KBM-7 (cell line): ENCODE measurements around the gene SLC7A10.
"Not testable (repeated sequence)": the region's sequence is repeated elsewhere in the genome, so short reads cannot be mapped to it uniquely, and the experiment has no call there.

ENCODE experiments used
- DNase-seq: peaks from one replicate; pipeline ENCODE4 v3.0.0-alpha.2; 2015
- in situ Hi-C: fragments of 300-500 bp; cut with MboI; formaldehyde crosslinking; loops from 2 replicates; pipeline ENCODE4 v1.14.3; 2020; ENCODE audit warnings: low sequenced_read_pairs, low pct_unique_long_range_greater_than_20kb, mixed read lengths

SLC7A10 gene

DNA sequence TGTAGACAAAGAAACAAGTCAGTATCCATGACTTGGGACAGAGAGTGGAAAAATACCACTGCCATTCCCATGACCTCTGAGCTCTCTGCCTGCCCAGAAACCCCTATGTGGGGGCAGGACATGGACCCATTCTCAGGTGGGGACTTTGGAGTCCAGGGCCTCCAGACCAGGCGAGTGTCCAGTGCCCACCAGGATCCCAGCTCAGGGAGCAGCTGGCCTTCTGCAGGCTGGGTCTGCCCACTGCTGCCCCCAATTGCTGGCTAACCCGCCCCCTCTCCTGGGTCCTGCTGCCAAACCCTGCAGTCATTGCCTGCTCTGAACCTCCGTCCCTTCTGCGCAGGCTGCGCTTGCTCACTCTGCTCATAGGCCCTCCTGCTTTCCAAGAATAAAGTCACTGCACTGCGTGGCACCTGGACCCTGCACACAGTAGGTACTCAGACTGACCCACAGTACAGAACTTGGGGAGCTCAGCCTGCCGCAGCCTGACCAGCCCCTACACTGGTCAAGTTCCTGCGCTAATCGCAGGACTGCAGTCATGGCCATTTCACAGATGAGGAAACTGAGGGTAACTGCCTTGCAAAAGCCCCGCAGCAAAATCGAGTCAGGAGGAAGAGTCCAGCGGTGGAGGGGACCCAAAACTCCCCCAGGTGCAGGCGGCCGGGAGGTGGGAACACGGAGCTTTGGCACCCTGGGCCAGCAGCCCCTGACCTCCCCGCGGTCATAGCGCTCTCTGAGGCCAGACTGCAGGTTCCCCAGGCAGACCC lies 774 bp downstream of the SLC7A10 start:
- DNase-seq: no peak
- in situ Hi-C loops: loop anchor here (25.0 kb wide), 1 partner anchor 537 kb away; no protein-coding TSS in a partner anchor

- DNase-seq, in situ Hi-C loops: not testable (repeated sequence)
Observed at GRCh38 chr19:33222255-33222654, 3.4 kb downstream of the SLC7A10 start.

- in situ Hi-C loops: no loop called here
- no peak for DNase-seq
Observed at GRCh38 chr19:33221638-33222037, 4.0 kb downstream of the SLC7A10 start.

GRCh38 chr19:33220735-33221134 lies 4.9 kb downstream of the SLC7A10 start:
- in situ Hi-C loops: no loop called here
- DNase-seq: no peak

- in situ Hi-C loops: no loop called here
Observed at GRCh38 chr19:33220115-33220514, 5.5 kb downstream of the SLC7A10 start.

GRCh38 chr19:33219261-33219815 lies 6.3 kb downstream of the SLC7A10 start:
- in situ Hi-C loops: no loop called here
- no peak for DNase-seq

More at GRCh38 chr19:33220115-33220514, 5.5 kb downstream of the SLC7A10 start:
- DNase-seq: no peak

- DNase-seq: no peak
- in situ Hi-C loops: no loop called here
Observed at GRCh38 chr19:33217881-33218280, 7.8 kb downstream of the SLC7A10 start.

DNA sequence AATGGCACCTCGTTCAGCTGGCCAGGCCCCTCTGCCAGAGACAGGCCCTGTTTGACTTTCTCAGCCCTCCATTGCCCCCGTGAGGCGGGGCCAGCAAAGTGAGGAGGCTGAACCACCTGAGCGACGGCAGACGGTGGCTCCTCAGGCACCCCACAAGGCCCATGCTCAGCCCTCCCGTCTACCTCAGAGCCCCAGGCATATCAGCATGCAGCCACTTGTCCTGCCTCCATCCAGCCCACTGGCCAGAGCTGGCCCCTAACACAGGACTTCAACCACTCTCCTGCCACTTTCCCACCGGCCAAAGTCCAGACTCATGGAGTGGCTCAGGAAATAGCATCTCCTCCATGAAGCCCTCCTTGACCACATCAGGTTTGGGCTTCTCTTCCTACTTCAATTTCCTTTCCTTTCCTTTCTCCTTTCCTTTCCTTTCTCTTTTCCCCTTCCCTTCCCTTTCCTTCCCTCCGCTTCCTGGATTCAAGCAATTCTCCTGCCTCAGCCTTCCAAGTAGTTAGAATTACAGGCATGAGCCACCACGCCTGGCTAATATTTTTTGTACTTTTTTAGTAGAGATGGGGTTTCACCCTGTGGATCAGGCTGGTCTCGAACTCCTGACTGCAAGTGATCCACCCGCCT lies 9.3 kb downstream of the SLC7A10 start:
- no peak for DNase-seq
- in situ Hi-C loops: no loop called here

- in situ Hi-C loops: no loop called here
- no peak for DNase-seq
Observed at GRCh38 chr19:33215438-33216197, 10.0 kb downstream of the SLC7A10 start.

GRCh38 chr19:33214596-33214995 lies 11.1 kb downstream of the SLC7A10 start:
- DNase-seq: peak; percentile 32
- in situ Hi-C loops: no loop called here

GRCh38 chr19:33212436-33213172 lies 13.0 kb downstream of the SLC7A10 start:
- DNase-seq: no peak

GRCh38 chr19:33211794-33212435 lies 13.7 kb downstream of the SLC7A10 start:
- DNase-seq: no peak
- in situ Hi-C loops: no loop called here

More at GRCh38 chr19:33212436-33213172, 13.0 kb downstream of the SLC7A10 start:
- in situ Hi-C loops: no loop called here

DNA sequence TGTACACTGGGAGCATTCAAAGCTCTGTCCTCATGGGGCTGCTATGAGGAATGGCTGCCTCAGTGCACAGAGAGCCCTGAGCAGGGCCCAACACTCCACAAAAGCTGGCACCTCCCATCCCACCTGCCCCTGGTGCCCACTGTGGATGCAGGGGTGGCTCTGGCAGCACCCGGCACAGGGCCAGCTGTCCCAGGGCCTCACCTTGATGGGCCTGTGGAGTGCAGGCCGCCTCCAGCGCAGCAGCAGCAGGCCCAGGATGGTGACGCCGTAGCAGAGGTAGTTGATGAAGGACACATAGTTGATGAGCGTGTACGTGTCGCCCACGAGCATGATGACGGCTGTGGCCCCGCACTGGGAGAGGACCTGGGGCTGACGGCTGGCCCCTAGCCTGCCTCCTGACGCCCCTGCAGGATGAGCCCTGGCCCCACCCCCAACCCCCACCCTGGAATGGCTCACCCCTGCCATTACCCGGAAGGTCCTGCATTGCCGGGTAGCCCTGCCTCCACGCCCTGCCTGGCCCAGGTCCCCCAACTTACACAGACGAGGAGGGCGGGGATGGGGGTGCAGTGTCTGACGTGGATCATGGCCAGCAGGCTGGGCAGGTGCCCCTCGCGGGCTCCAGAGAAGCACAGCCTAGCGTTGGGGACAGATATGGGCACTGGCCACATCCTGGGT lies 15.2 kb downstream of the SLC7A10 start:
- in situ Hi-C loops: no loop called here
- DNase-seq: no peak

GRCh38 chr19:33209850-33210230 lies 15.8 kb downstream of the SLC7A10 start:
- in situ Hi-C loops: not testable (repeated sequence)

DNA sequence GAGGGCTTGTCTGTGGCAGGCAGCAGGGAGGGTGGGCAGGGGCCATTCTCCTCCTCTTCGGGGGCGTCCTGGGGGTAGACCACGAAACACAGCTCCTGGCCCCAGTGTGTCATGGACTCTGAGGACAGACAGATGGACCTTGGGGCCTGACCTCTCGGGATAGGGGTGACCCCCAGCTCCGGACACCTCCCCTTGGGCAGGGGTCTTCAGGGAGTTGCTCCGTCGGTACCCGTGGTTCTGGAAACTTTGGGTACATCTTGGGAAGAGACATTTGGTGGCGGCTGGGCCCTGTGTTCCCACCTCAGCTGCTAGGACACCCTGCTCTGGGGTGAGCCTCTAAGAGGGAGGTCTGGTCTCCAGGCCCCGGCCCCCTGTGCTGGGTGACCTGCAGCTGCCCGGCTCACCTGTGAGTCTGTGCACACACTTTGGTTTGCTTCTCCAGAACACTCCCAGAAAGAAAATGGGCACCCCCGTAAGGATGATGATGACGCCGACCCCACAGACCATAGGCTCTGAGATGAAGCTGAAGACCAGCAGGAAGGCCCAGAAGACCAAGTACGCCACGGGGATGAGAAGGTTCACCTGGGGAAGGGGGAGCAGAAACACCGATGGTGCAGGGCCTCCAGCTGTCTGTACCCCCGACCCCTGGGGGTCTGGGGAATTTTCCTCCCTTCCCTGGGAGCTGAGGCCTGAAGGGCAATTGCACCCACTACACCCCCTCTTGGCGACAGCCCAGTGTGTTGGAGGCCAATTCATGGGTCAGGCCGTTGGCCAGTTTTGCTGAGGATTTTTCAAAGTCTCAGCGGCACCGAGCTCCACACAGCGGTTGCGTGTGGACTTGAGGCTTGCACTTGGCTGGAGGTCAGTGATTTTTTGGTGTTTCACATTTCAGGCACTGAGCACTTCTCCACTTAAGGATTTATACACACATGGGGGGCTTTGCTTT lies 16.5 kb downstream of the SLC7A10 start:
- in situ Hi-C loops: no loop called here
- DNase-seq: no peak

More at GRCh38 chr19:33209850-33210230, 15.8 kb downstream of the SLC7A10 start:
- not testable (repeated sequence) for DNase-seq

DNA sequence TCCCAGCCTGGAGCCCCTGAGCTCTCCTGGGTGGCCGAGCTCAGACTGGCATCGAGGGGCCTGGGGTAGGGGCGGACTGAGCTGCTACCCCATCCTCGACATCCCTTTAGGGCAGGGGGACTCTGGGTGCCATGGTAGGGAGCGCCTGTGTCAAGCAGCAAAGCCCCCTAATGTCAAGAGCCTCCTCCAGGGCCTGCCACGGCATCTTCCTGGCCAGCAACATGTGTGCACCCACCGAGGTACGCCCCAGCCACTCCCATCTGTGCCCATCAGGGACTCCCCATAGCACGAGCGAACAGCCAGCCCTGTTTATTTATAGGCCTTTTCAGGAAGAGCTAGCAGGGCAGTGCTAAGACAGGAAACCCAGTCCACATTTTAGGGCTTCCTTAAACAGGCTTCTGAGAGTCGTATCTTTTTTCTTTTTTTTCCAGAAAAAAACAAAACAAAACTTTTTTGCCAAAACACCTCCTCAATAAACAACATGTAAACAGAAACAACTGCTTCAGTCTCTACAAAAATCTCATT lies 17.2 kb downstream of the SLC7A10 start:
- DNase-seq: peak; percentile 31
- in situ Hi-C loops: no loop called here

DNA sequence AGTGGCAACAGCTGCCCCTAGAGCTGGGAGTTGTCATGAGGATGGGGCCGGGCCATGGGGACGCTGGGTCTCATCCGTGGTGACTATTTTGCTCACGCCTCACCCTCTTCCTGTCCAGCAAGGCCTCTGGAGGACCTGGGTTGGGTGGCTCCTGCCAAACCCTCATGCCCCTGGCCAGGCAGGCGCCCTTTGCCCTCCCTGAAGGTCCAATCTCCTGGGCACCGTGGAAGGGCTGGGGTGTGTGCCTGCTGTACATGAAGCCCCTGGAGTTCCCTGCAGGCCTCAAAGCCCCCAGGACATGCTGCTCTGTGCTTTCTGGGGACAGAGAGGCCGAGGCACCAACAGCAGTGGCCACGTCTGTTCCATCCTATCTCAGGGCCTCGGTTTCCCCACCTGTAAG lies 17.7 kb downstream of the SLC7A10 start:
- no peak for DNase-seq
- in situ Hi-C loops: no loop called here
